ENCODE data around the gene MYH7B.

MYH7B gene

GRCh38 chr20:34985461-34986310, 30.0 kb downstream of the MYH7B start:
- TF ChIP-seq CTCF (conservative IDR thresholded peaks at IDR 0.05; ENCODE audit: low read depth, low read length), result no peak
- DNase-seq (ENCODE audit: low read depth), result no peak
- no peak overlapping the region for H3K4me3 ChIP-seq (ENCODE audit: low read depth, low read length)

GRCh38 chr20:34986311-34987287, 30.9 kb downstream of the MYH7B start:
- H3K4me3 ChIP-seq (ENCODE audit: low read depth, low read length), result no peak overlapping the region
- no peak for DNase-seq (ENCODE audit: low read depth)
- no peak for TF ChIP-seq CTCF (conservative IDR thresholded peaks at IDR 0.05; ENCODE audit: low read depth, low read length)

DNA sequence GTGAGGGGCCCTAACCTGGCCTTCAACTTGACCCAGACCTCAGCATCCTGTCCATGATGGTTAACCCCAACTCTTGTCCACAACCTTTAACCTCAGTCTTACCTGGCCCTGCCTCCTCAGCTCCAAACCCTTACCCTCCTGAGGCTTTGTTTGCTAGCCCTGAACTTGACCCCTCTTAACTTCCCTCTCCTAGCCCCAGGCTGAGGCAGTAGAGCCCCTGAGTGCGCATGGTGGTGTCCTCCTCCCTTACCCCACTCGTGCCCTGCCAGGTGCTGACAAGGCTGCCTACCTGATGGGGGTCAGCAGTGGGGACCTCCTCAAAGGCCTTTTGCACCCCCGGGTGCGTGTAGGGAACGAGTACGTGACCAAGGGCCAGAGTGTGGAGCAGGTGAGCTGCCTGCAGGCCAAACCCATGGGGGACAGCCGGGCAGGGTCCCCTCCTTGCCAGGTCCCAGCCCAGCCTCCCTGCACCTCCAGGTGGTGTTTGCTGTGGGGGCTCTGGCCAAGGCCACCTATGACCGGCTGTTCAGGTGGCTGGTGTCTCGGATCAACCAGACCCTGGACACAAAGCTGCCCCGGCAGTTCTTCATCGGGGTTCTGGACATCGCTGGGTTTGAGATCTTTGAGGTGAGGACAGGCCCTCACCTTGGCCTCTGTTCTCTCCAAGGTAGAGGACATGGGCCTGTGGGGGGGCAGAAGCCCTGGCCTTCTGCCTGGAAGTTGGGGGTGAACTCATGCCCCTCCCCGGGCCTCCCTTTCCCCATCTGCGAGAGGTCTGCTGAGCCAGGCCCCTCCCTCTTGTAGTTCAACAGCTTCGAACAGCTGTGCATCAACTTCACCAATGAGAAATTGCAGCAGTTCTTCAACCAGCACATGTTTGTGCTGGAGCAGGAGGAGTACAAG, 31.9 kb downstream of the MYH7B start:
- no peak for DNase-seq (ENCODE audit: low read depth)
- H3K4me3 ChIP-seq (ENCODE audit: low read depth, low read length), result no peak overlapping the region
- TF ChIP-seq CTCF (conservative IDR thresholded peaks at IDR 0.05; ENCODE audit: low read depth, low read length), result no peak

GRCh38 chr20:34988191-34988540, 32.5 kb downstream of the MYH7B start:
- peak; percentile 16 for DNase-seq (ENCODE audit: low read depth)
- no peak overlapping the region for H3K4me3 ChIP-seq (ENCODE audit: low read depth, low read length)
- TF ChIP-seq CTCF (conservative IDR thresholded peaks at IDR 0.05; ENCODE audit: low read depth, low read length), result peak; percentile 23

DNA sequence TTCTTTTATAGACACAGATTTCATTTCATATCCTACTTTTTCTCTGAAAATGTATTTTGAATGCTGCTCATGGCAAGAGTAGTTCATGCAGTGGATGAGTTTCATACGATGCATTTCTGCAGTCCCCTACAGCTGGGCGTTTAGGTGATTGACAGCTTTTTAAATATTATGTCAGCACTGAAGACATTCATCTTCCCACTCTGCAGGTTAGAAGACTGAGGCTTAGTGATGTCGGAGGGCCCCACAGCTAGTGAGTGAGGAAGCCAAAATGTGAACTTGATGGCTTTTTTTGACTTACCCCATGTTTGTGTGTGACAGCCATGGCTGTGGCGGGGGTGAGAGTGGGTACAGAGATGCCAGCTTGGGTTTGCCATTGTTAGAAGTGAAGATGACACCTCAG, 33.5 kb downstream of the MYH7B start:
- no peak for TF ChIP-seq CTCF (conservative IDR thresholded peaks at IDR 0.05; ENCODE audit: low read depth, low read length)
- H3K4me3 ChIP-seq (ENCODE audit: low read depth, low read length), result no peak overlapping the region
- no peak for DNase-seq (ENCODE audit: low read depth)

DNA sequence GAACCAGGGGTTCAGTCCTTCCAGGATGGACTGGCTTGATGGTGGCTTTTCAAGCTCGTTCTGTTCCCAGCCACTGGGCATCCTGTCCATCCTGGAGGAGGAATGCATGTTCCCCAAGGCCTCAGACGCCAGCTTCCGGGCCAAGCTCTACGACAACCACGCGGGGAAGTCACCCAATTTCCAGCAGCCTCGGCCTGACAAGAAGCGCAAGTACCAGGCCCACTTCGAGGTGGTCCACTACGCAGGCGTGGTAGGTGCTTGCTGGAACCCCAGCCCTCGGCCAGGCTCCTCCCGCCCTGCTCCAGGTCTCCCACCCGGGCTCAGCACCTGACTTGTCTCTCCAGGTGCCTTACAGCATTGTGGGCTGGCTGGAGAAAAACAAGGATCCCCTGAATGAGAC, 34.0 kb downstream of the MYH7B start:
- no peak for DNase-seq (ENCODE audit: low read depth)
- no peak for TF ChIP-seq CTCF (conservative IDR thresholded peaks at IDR 0.05; ENCODE audit: low read depth, low read length)
- H3K4me3 ChIP-seq (ENCODE audit: low read depth, low read length), result no peak overlapping the region
